ENCODE measurements around the gene CSNK1A1.
"Not testable (repeated sequence)": the region's sequence is repeated elsewhere in the genome, so short reads cannot be mapped to it uniquely, and the experiment has no call there.

Gene CSNK1A1

DNA sequence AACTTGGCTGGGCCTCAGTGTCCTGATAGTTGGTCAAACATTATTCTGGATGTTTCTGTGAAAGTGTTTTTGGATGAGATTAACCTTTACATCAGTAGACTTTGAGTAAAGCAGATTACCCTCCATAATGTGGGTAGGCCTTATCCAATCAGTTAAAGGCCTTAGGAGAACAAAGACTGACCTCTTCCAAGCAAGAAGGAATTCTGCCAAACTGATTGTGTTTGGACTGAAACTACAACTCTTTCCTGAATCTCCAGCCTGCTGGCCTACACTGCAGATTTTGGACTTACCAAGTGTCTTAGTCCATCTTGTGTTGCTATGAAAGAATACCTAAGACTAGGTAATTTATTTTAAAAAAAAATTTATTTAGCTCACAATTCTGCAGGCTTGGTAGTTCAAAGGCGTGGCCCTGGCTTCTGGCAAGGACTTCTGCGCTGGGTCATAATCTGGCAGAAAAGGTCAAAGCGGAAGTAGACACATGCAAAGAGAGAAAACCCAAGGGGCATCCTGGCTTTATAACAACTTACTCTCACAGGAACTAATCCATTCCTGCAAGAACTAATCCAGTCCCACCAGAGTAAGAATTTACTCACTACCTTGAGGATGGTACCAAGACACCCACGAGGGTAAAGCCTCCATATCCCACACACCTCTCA lies 21.5 kb upstream of the CSNK1A1 start:
- no peak for DNase-seq (ENCODE audit: low read depth)
- H3K4me3 ChIP-seq (replicated peaks; ENCODE audit: low read depth, low read length), result no peak overlapping the region
- TF ChIP-seq, protein P1, sequence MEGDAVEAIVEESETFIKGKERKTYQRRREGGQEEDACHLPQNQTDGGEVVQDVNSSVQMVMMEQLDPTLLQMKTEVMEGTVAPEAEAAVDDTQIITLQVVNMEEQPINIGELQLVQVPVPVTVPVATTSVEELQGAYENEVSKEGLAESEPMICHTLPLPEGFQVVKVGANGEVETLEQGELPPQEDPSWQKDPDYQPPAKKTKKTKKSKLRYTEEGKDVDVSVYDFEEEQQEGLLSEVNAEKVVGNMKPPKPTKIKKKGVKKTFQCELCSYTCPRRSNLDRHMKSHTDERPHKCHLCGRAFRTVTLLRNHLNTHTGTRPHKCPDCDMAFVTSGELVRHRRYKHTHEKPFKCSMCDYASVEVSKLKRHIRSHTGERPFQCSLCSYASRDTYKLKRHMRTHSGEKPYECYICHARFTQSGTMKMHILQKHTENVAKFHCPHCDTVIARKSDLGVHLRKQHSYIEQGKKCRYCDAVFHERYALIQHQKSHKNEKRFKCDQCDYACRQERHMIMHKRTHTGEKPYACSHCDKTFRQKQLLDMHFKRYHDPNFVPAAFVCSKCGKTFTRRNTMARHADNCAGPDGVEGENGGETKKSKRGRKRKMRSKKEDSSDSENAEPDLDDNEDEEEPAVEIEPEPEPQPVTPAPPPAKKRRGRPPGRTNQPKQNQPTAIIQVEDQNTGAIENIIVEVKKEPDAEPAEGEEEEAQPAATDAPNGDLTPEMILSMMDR (IDR thresholded peaks at IDR 0.05; ENCODE audit: low read length, missing control alignments), result no peak

DNA sequence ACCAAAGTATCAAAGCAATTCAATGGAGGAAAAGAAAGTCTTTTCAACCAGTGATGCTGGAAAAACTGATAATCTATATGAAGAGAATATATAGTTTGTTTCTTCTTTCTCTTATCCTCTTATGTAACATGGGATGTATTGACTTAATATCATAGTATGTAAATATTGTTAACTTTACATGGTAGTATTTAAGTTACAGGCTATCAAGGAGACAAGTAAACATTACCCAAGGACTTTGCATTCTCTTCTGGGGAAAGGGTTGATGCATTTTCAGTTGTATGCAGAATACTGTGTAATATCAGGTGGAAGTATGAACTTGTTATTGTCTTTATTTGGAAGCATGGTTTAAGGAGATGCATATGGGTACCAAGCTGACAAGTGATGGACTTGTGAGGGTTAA lies 20.9 kb upstream of the CSNK1A1 start:
- H3K4me3 ChIP-seq (replicated peaks; ENCODE audit: low read depth, low read length), result no peak overlapping the region
- TF ChIP-seq, protein P1 (IDR thresholded peaks at IDR 0.05; ENCODE audit: low read length, missing control alignments), result no peak
- no peak for DNase-seq (ENCODE audit: low read depth)

DNA sequence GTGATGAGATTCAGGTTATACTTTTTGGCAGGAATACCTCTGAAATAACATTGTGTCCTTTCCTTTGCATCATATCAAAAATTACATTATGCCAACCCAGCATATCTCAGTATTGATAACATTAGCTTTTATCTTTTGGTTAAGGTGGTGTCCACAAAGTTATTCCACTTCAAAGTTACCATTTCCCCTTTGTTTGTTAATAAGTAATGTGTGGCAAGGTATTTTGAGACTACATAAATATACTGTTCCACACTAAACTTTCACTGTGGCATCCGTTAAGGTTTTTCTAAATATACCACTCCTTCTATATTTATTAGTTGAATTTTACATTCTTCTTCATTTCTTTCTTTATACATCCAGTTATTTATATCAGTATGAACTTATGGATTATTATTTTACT lies 16.0 kb upstream of the CSNK1A1 start:
- DNase-seq (ENCODE audit: low read depth), result no peak
- TF ChIP-seq, protein P1 (IDR thresholded peaks at IDR 0.05; ENCODE audit: low read length, missing control alignments), result no peak
- H3K4me3 ChIP-seq (replicated peaks; ENCODE audit: low read depth, low read length), result no peak overlapping the region

DNA sequence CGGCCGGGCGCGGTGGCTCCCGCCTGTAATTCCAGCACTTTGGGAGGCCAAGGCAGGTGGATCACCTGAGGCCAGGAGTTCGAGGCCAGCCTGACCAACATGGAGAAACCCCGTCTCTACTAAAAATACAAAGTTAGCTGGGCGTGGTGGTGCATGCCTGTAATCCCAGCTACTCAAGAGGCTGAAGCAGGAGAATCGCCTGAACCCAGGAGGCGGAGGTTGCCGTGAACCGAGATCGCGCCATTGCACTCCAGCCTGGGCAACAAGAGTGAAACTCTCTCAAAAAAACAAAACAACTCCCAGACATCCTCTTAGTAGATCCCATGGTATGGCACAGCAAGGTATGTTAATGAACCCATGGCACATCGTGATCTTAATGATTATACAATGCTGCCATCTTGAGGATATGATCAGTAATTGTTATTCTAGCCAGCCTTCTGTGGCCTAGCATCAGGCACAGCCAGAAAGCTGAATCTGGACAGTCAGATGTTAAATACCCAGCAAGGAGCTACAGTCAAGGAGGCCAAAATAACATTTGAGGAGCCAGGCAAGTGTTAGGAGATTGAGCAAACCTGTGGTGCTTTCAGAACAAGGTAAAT lies 13.4 kb upstream of the CSNK1A1 start:
- H3K4me3 ChIP-seq (replicated peaks; ENCODE audit: low read depth, low read length), result not testable (repeated sequence)
- TF ChIP-seq, protein P1 (IDR thresholded peaks at IDR 0.05; ENCODE audit: low read length, missing control alignments), result peak; percentile 50
- peak; percentile 92 for DNase-seq (ENCODE audit: low read depth)

DNA sequence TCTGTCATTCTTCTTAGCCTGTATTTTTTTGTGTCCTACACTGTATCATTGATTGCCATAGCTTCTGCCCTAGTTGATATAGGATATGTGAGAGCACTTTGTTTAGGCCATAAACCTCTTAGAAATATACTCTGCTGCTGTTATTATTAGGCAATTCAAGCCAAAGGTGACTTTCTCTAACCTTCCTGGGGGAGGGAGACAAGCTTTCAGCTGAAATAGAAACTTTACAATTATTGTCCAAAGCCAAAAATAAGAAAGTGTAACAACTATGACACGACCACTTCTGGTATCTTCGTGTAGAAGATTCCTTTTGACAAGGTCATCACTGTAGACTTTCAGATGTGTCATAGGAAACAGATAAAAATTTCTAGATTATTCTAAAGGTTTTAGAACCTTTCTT lies 12.2 kb upstream of the CSNK1A1 start:
- DNase-seq (ENCODE audit: low read depth), result no peak
- H3K4me3 ChIP-seq (replicated peaks; ENCODE audit: low read depth, low read length), result no peak overlapping the region
- TF ChIP-seq, protein P1 (IDR thresholded peaks at IDR 0.05; ENCODE audit: low read length, missing control alignments), result no peak

DNA sequence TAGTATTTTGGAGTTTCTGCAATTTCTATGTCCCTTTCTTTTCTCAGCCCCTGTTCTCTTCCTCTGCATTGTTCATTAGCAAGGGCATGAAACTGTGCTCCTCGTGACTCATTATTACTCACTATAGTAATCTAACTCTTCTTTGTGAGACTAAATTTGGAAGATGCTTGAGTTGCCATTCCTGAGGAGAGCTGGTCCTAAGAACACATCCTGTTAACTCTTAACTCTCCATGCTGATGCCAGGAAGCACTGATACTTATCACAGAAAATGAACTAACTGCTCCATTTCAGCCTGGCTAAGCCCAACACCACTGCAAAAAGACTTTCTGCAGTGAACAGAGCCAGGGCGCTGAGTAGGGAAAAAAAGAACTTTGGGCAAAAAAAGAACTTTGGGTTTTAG lies 10.6 kb upstream of the CSNK1A1 start:
- DNase-seq (ENCODE audit: low read depth), result peak; percentile 96
- TF ChIP-seq, protein P1 (IDR thresholded peaks at IDR 0.05; ENCODE audit: low read length, missing control alignments), result no peak
- peak overlapping the region; percentile 42 for H3K4me3 ChIP-seq (replicated peaks; ENCODE audit: low read depth, low read length)

DNA sequence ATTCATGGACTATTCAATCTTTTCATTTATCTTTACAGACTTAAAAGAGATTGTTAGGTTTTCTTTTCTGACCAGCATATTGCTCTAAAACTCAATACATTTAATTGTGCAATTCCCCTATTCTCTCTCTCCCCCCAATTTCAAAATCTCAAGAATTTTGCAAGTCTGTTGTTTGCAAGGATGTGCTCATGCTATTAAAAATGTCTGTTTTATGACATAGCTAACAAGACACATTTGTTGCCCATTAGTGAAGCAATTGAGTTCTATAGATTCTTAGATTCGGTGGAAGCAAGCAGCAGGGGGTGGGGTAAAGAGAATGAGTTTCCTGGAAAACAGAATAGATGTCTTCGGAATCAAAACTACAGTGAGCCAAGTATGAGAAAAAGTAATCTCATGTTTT lies 8.5 kb upstream of the CSNK1A1 start:
- DNase-seq (ENCODE audit: low read depth), result peak; percentile 76
- no peak overlapping the region for H3K4me3 ChIP-seq (replicated peaks; ENCODE audit: low read depth, low read length)
- TF ChIP-seq, protein P1 (IDR thresholded peaks at IDR 0.05; ENCODE audit: low read length, missing control alignments), result no peak

All from fibroblast of pulmonary artery (primary cell).